ENCODE measurements around the gene CHRNA1. TPM values are rescaled to one million over a fixed set of nuclear protein-coding genes. Genes with fewer than 3 reads are reported as not detected.

Gene CHRNA1
- total RNA-seq, 1 donor from 2014 or later = 3.7 TPM

DNA sequence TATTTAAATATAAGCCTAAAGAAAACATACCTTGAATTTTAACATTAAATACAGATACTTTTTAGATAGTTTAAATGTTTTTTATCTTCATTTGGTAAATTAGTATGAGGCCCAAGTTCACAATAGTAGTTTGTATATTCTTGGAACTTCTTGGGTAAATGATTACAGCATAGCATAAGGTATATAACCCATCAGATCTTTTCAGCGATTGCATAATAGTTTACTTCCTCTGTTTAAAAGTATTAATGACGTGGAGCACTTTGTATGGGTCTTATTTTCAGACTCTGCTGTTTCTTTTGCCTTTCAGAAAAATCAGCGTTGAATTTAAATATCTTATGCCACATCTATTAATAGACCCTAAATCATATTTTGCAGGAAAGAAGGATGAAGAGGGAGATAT, 60.2 kb downstream of the CHRNA1 start:
- Histone ChIP-seq H4K20me1 (ENCODE audit: insufficient read depth, low read length) (no peaks in the 10 kb centered on the region), H3K9me3 (ENCODE audit: insufficient read depth, low read depth, low read length) (no peaks in the 10 kb centered on the region), H3K4me2 (ENCODE audit: low read length) (no peak overlapping the region), H2AFZ (ENCODE audit: low read depth, low read length) (no peak overlapping the region), H3K4me3 (ENCODE audit: insufficient read depth, low read depth, low read length) (no peak overlapping the region), H3K27me3 (ENCODE audit: insufficient read depth, low read length) (peaks cover 26% of the 10 kb centered on the region), H3K36me3 (ENCODE audit: insufficient read depth, low read length) (no peaks in the 10 kb centered on the region), H3K9ac (ENCODE audit: low read length) (no peak overlapping the region), H3K4me1 (ENCODE audit: insufficient read depth, low read length) (no peaks in the 10 kb centered on the region), H3K27ac (ENCODE audit: low read depth, low read length) (no peak overlapping the region), H3K79me2 (ENCODE audit: insufficient read depth, low read length) (no peaks in the 10 kb centered on the region)
- no peak for DNase-seq (ENCODE audit: low read depth)
- H3K4me3 Mint-ChIP-seq (ENCODE audit: unreplicated experiment) = no peak overlapping the region
- H3K4me1 Mint-ChIP-seq (ENCODE audit: low read depth, unreplicated experiment) = peaks cover 3% of the 10 kb centered on the region
- H3K27ac Mint-ChIP-seq (ENCODE audit: unreplicated experiment) = no peak overlapping the region
- no peaks in the 10 kb centered on the region for H3K36me3 Mint-ChIP-seq (ENCODE audit: low read depth, unreplicated experiment)
- H3K27me3 Mint-ChIP-seq (ENCODE audit: low read depth, unreplicated experiment) = peaks cover 17% of the 10 kb centered on the region
- no peak for FAIRE-seq
- TF ChIP-seq CTCF (IDR thresholded peaks at IDR 0.05; ENCODE audit: insufficient read depth, low read depth, low read length) (no peak), EZH2 (IDR thresholded peaks at IDR 0.05; ENCODE audit: insufficient read depth, low read length) (no peak)
- H3K9me3 Mint-ChIP-seq (ENCODE audit: unreplicated experiment) = peaks cover 3% of the 10 kb centered on the region

DNA sequence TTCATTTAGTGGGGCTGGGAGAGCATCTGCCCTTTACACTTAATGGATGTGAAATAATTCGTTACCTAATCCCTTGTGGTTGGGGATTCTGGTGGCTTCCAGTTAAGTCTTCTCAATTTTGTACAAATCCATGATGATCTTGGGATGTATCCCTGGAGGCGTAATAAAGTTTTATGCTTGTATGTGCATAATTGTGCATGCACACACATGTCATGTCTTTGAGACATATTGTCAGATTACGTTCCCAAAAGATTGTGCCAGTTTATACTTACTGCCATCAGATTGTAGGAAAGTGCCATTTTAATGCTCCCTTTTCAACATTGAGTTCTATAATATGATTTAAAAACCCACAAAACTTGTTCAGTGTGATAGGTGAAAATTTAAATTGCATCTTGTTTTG, 60.8 kb downstream of the CHRNA1 start:
- H3K27me3 Mint-ChIP-seq (ENCODE audit: low read depth, unreplicated experiment) = peaks cover 14% of the 10 kb centered on the region
- H3K4me1 Mint-ChIP-seq (ENCODE audit: low read depth, unreplicated experiment) = peaks cover 3% of the 10 kb centered on the region
- Histone ChIP-seq H3K4me2 (ENCODE audit: low read length) (no peak overlapping the region), H3K9ac (ENCODE audit: low read length) (no peak overlapping the region), H4K20me1 (ENCODE audit: insufficient read depth, low read length) (no peaks in the 10 kb centered on the region), H3K79me2 (ENCODE audit: insufficient read depth, low read length) (no peaks in the 10 kb centered on the region), H3K36me3 (ENCODE audit: insufficient read depth, low read length) (no peaks in the 10 kb centered on the region), H3K4me3 (ENCODE audit: insufficient read depth, low read depth, low read length) (no peak overlapping the region), H2AFZ (ENCODE audit: low read depth, low read length) (no peak overlapping the region), H3K27me3 (ENCODE audit: insufficient read depth, low read length) (peaks cover 24% of the 10 kb centered on the region), H3K9me3 (ENCODE audit: insufficient read depth, low read depth, low read length) (no peaks in the 10 kb centered on the region), H3K4me1 (ENCODE audit: insufficient read depth, low read length) (no peaks in the 10 kb centered on the region), H3K27ac (ENCODE audit: low read depth, low read length) (no peak overlapping the region)
- no peak for TF ChIP-seq EZH2 (IDR thresholded peaks at IDR 0.05; ENCODE audit: insufficient read depth, low read length)
- TF ChIP-seq CTCF (IDR thresholded peaks at IDR 0.05; ENCODE audit: insufficient read depth, low read depth, low read length) = no peak
- no peak overlapping the region for H3K4me3 Mint-ChIP-seq (ENCODE audit: unreplicated experiment)
- no peak overlapping the region for H3K27ac Mint-ChIP-seq (ENCODE audit: unreplicated experiment)
- no peaks in the 10 kb centered on the region for H3K9me3 Mint-ChIP-seq (ENCODE audit: unreplicated experiment)
- DNase-seq (ENCODE audit: low read depth) (no peak), FAIRE-seq (no peak)
- H3K36me3 Mint-ChIP-seq (ENCODE audit: low read depth, unreplicated experiment) = no peaks in the 10 kb centered on the region

GRCh38 chr2:174702541-174702940, 61.7 kb downstream of the CHRNA1 start:
- Histone ChIP-seq H4K20me1 (ENCODE audit: insufficient read depth, low read length) (no peaks in the 10 kb centered on the region), H2AFZ (ENCODE audit: low read depth, low read length) (no peak overlapping the region), H3K9me3 (ENCODE audit: insufficient read depth, low read depth, low read length) (no peaks in the 10 kb centered on the region), H3K4me2 (ENCODE audit: low read length) (no peak overlapping the region), H3K27me3 (ENCODE audit: insufficient read depth, low read length) (peaks cover 24% of the 10 kb centered on the region), H3K9ac (ENCODE audit: low read length) (no peak overlapping the region), H3K4me3 (ENCODE audit: insufficient read depth, low read depth, low read length) (no peak overlapping the region), H3K36me3 (ENCODE audit: insufficient read depth, low read length) (no peaks in the 10 kb centered on the region), H3K79me2 (ENCODE audit: insufficient read depth, low read length) (no peaks in the 10 kb centered on the region), H3K27ac (ENCODE audit: low read depth, low read length) (no peak overlapping the region), H3K4me1 (ENCODE audit: insufficient read depth, low read length) (no peaks in the 10 kb centered on the region)
- no peaks in the 10 kb centered on the region for H3K36me3 Mint-ChIP-seq (ENCODE audit: low read depth, unreplicated experiment)
- no peak overlapping the region for H3K4me3 Mint-ChIP-seq (ENCODE audit: unreplicated experiment)
- peaks cover 14% of the 10 kb centered on the region for H3K27me3 Mint-ChIP-seq (ENCODE audit: low read depth, unreplicated experiment)
- FAIRE-seq = no peak
- TF ChIP-seq EZH2 (IDR thresholded peaks at IDR 0.05; ENCODE audit: insufficient read depth, low read length) = no peak
- no peak for TF ChIP-seq CTCF (IDR thresholded peaks at IDR 0.05; ENCODE audit: insufficient read depth, low read depth, low read length)
- H3K27ac Mint-ChIP-seq (ENCODE audit: unreplicated experiment) = no peak overlapping the region
- peaks cover 3% of the 10 kb centered on the region for H3K4me1 Mint-ChIP-seq (ENCODE audit: low read depth, unreplicated experiment)
- no peaks in the 10 kb centered on the region for H3K9me3 Mint-ChIP-seq (ENCODE audit: unreplicated experiment)
- DNase-seq (ENCODE audit: low read depth) = no peak
